ENCODE results near the gene TELO2.

Gene TELO2

GRCh38 chr16:1542166-1542500, 49.0 kb downstream of the TELO2 start:
- H3K9ac ChIP-seq (ENCODE audit: low read length) = no peak overlapping the region
- H3K9me3 ChIP-seq (ENCODE audit: control insufficient read depth, insufficient read depth, low read depth, low read length) = no peaks in the 10 kb centered on the region
- no peaks in the 10 kb centered on the region for H3K27me3 ChIP-seq (ENCODE audit: control insufficient read depth, insufficient read depth, low read length)
- no peak overlapping the region for H3K27ac ChIP-seq (ENCODE audit: low read depth, low read length)
- H3K4me1 ChIP-seq (ENCODE audit: control insufficient read depth, insufficient read depth, low read length) = no peaks in the 10 kb centered on the region
- H3K4me3 ChIP-seq (ENCODE audit: low read depth, low read length) = no peak overlapping the region
- H3K36me3 ChIP-seq (ENCODE audit: control insufficient read depth, insufficient read depth, low read length) = no peaks in the 10 kb centered on the region

GRCh38 chr16:1542533-1542932, 49.4 kb downstream of the TELO2 start:
- H3K27ac ChIP-seq (ENCODE audit: low read depth, low read length) = no peak overlapping the region
- no peaks in the 10 kb centered on the region for H3K36me3 ChIP-seq (ENCODE audit: control insufficient read depth, insufficient read depth, low read length)
- no peak overlapping the region for H3K4me3 ChIP-seq (ENCODE audit: low read depth, low read length)
- no peaks in the 10 kb centered on the region for H3K4me1 ChIP-seq (ENCODE audit: control insufficient read depth, insufficient read depth, low read length)
- H3K27me3 ChIP-seq (ENCODE audit: control insufficient read depth, insufficient read depth, low read length) = no peaks in the 10 kb centered on the region
- H3K9me3 ChIP-seq (ENCODE audit: control insufficient read depth, insufficient read depth, low read depth, low read length) = no peaks in the 10 kb centered on the region
- no peak overlapping the region for H3K9ac ChIP-seq (ENCODE audit: low read length)

GRCh38 chr16:1543085-1543896, 50.1 kb downstream of the TELO2 start:
- Histone ChIP-seq H3K4me1 (ENCODE audit: control insufficient read depth, insufficient read depth, low read length) (no peaks in the 10 kb centered on the region), H3K9ac (ENCODE audit: low read length) (no peak overlapping the region), H3K27ac (ENCODE audit: low read depth, low read length) (no peak overlapping the region), H3K4me3 (ENCODE audit: low read depth, low read length) (no peak overlapping the region), H3K9me3 (ENCODE audit: control insufficient read depth, insufficient read depth, low read depth, low read length) (no peaks in the 10 kb centered on the region), H3K36me3 (ENCODE audit: control insufficient read depth, insufficient read depth, low read length) (no peaks in the 10 kb centered on the region), H3K27me3 (ENCODE audit: control insufficient read depth, insufficient read depth, low read length) (no peaks in the 10 kb centered on the region)

- Histone ChIP-seq H3K36me3 (ENCODE audit: control insufficient read depth, insufficient read depth, low read length) (peaks cover 3% of the 10 kb centered on the region; the same call in 1 of the 2 replicates), H3K4me3 (ENCODE audit: low read depth, low read length) (no peak overlapping the region), H3K9me3 (ENCODE audit: control insufficient read depth, insufficient read depth, low read depth, low read length) (no peaks in the 10 kb centered on the region), H3K27ac (ENCODE audit: low read depth, low read length) (no peak overlapping the region), H3K4me1 (ENCODE audit: control insufficient read depth, insufficient read depth, low read length) (no peaks in the 10 kb centered on the region), H3K9ac (ENCODE audit: low read length) (no peak overlapping the region), H3K27me3 (ENCODE audit: control insufficient read depth, insufficient read depth, low read length) (no peaks in the 10 kb centered on the region)
Observed at GRCh38 chr16:1545044-1546040, 52.2 kb downstream of the TELO2 start.

GRCh38 chr16:1546430-1546829, 53.3 kb downstream of the TELO2 start:
- no peak overlapping the region for H3K9ac ChIP-seq (ENCODE audit: low read length)
- no peaks in the 10 kb centered on the region for H3K4me1 ChIP-seq (ENCODE audit: control insufficient read depth, insufficient read depth, low read length)
- peaks cover 3% of the 10 kb centered on the region; the same call in 1 of the 2 replicates for H3K36me3 ChIP-seq (ENCODE audit: control insufficient read depth, insufficient read depth, low read length)
- no peaks in the 10 kb centered on the region for H3K9me3 ChIP-seq (ENCODE audit: control insufficient read depth, insufficient read depth, low read depth, low read length)
- no peaks in the 10 kb centered on the region for H3K27me3 ChIP-seq (ENCODE audit: control insufficient read depth, insufficient read depth, low read length)
- H3K4me3 ChIP-seq (ENCODE audit: low read depth, low read length) = no peak overlapping the region
- no peak overlapping the region for H3K27ac ChIP-seq (ENCODE audit: low read depth, low read length)

DNA sequence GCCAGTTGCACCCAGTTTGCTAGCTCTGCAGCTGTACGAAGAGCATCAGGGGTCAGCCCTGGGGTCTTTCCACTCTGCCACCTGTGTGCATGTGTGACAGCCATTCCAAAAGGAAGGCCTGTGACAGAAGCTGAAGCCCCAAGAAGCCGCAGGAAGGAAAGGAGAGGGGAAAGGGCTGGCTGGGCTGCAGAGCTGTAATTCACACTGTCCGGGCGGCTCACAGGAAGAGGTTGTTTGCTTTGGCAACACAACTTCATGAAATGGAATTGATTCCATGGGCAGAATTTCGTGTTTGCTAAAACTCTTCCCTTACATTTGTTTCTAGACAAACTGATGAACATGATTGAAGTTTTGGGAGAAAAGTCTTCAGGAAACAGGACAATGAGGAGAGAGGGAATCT, 55.1 kb downstream of the TELO2 start:
- H3K36me3 ChIP-seq (ENCODE audit: control insufficient read depth, insufficient read depth, low read length) = peaks cover 3% of the 10 kb centered on the region; the same call in 1 of the 2 replicates
- no peaks in the 10 kb centered on the region for H3K9me3 ChIP-seq (ENCODE audit: control insufficient read depth, insufficient read depth, low read depth, low read length)
- H3K9ac ChIP-seq (ENCODE audit: low read length) = no peak overlapping the region
- no peak overlapping the region for H3K27ac ChIP-seq (ENCODE audit: low read depth, low read length)
- H3K4me1 ChIP-seq (ENCODE audit: control insufficient read depth, insufficient read depth, low read length) = no peaks in the 10 kb centered on the region
- no peak overlapping the region for H3K4me3 ChIP-seq (ENCODE audit: low read depth, low read length)
- H3K27me3 ChIP-seq (ENCODE audit: control insufficient read depth, insufficient read depth, low read length) = no peaks in the 10 kb centered on the region

GRCh38 chr16:1548727-1549126, 55.6 kb downstream of the TELO2 start:
- Histone ChIP-seq H3K27ac (ENCODE audit: low read depth, low read length) (no peak overlapping the region), H3K4me3 (ENCODE audit: low read depth, low read length) (no peak overlapping the region), H3K9ac (ENCODE audit: low read length) (no peak overlapping the region), H3K27me3 (ENCODE audit: control insufficient read depth, insufficient read depth, low read length) (no peaks in the 10 kb centered on the region), H3K9me3 (ENCODE audit: control insufficient read depth, insufficient read depth, low read depth, low read length) (no peaks in the 10 kb centered on the region), H3K36me3 (ENCODE audit: control insufficient read depth, insufficient read depth, low read length) (peaks cover 3% of the 10 kb centered on the region; the same call in 1 of the 2 replicates), H3K4me1 (ENCODE audit: control insufficient read depth, insufficient read depth, low read length) (no peaks in the 10 kb centered on the region)

GRCh38 chr16:1550069-1550468, 56.9 kb downstream of the TELO2 start:
- no peaks in the 10 kb centered on the region for H3K9me3 ChIP-seq (ENCODE audit: control insufficient read depth, insufficient read depth, low read depth, low read length)
- H3K27me3 ChIP-seq (ENCODE audit: control insufficient read depth, insufficient read depth, low read length) = no peaks in the 10 kb centered on the region
- H3K27ac ChIP-seq (ENCODE audit: low read depth, low read length) = no peak overlapping the region
- H3K4me1 ChIP-seq (ENCODE audit: control insufficient read depth, insufficient read depth, low read length) = no peaks in the 10 kb centered on the region
- H3K36me3 ChIP-seq (ENCODE audit: control insufficient read depth, insufficient read depth, low read length) = peaks cover 7% of the 10 kb centered on the region
- H3K9ac ChIP-seq (ENCODE audit: low read length) = no peak overlapping the region
- H3K4me3 ChIP-seq (ENCODE audit: low read depth, low read length) = no peak overlapping the region

DNA sequence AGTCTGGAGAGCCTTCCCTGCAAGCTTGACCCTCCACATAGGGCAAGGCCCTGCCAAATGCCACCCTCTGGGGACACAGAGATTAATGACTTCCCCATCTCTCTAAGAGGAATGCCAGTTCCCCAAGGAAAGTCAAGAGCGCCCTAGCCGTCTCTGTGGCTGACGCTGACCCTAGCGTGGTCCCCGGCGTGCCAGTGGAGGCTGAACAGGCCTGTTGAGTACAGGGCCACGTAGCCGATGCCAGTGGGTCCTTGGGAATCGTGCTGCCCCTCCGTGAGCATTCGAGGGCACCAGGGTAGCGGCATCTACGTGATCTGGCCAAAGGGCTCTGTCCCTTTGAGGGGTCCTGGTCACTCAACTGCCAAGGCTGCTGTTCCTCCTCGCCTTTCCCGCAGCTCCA, 57.5 kb downstream of the TELO2 start:
- no peaks in the 10 kb centered on the region for H3K9me3 ChIP-seq (ENCODE audit: control insufficient read depth, insufficient read depth, low read depth, low read length)
- H3K4me1 ChIP-seq (ENCODE audit: control insufficient read depth, insufficient read depth, low read length) = no peaks in the 10 kb centered on the region
- no peaks in the 10 kb centered on the region for H3K27me3 ChIP-seq (ENCODE audit: control insufficient read depth, insufficient read depth, low read length)
- no peak overlapping the region for H3K4me3 ChIP-seq (ENCODE audit: low read depth, low read length)
- H3K9ac ChIP-seq (ENCODE audit: low read length) = no peak overlapping the region
- H3K27ac ChIP-seq (ENCODE audit: low read depth, low read length) = no peak overlapping the region
- H3K36me3 ChIP-seq (ENCODE audit: control insufficient read depth, insufficient read depth, low read length) = peaks cover 8% of the 10 kb centered on the region

DNA sequence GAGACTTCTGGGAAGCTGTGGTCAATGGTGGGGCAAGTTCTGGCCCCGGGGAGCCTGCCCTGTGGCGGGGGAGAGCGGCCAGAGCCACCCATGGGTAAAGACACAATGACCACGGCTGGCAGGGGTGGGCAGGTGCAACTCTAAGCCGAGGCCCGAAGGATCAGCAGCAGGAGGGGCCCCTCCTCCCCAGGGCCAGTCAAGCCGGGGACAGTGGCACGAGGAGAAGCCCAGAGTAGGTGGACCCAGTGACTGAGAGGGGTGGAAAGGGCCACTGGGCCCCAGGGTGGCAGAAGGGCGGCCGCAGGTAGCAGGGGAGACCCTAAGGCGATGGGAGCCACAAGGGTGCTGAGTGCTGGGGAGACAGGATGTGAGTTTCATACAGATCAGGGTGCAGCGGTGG, 58.0 kb downstream of the TELO2 start:
- no peaks in the 10 kb centered on the region for H3K9me3 ChIP-seq (ENCODE audit: control insufficient read depth, insufficient read depth, low read depth, low read length)
- no peak overlapping the region for H3K4me3 ChIP-seq (ENCODE audit: low read depth, low read length)
- H3K27me3 ChIP-seq (ENCODE audit: control insufficient read depth, insufficient read depth, low read length) = no peaks in the 10 kb centered on the region
- no peak overlapping the region for H3K27ac ChIP-seq (ENCODE audit: low read depth, low read length)
- H3K4me1 ChIP-seq (ENCODE audit: control insufficient read depth, insufficient read depth, low read length) = no peaks in the 10 kb centered on the region
- no peak overlapping the region for H3K9ac ChIP-seq (ENCODE audit: low read length)
- peaks cover 10% of the 10 kb centered on the region for H3K36me3 ChIP-seq (ENCODE audit: control insufficient read depth, insufficient read depth, low read length)

DNA sequence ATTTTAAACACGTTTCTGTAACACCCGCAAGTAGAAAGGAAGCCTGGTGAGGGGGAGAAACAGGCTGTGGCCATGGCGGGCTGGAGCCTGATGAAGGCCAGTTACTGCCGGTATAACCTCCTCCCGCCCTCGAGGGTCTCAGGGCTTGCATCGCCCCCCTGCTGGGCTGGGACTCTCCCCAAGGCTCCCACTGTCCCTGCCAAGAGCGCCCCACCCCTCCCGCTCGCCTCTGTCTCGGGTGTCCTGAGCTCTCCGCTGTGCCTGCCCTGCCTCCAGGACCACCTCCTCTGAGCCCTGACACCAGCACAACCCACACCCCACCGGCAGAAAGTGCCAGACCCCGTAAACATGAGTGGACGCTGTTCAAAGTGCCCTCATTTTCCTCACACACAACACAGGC, 59.0 kb downstream of the TELO2 start:
- Histone ChIP-seq H3K4me1 (ENCODE audit: control insufficient read depth, insufficient read depth, low read length) (no peaks in the 10 kb centered on the region), H3K27ac (ENCODE audit: low read depth, low read length) (no peak overlapping the region), H3K27me3 (ENCODE audit: control insufficient read depth, insufficient read depth, low read length) (no peaks in the 10 kb centered on the region), H3K4me3 (ENCODE audit: low read depth, low read length) (no peak overlapping the region), H3K9ac (ENCODE audit: low read length) (no peak overlapping the region), H3K9me3 (ENCODE audit: control insufficient read depth, insufficient read depth, low read depth, low read length) (no peaks in the 10 kb centered on the region), H3K36me3 (ENCODE audit: control insufficient read depth, insufficient read depth, low read length) (peaks cover 14% of the 10 kb centered on the region)
